ENCODE data around the gene SYT1.

SYT1 gene

DNA sequence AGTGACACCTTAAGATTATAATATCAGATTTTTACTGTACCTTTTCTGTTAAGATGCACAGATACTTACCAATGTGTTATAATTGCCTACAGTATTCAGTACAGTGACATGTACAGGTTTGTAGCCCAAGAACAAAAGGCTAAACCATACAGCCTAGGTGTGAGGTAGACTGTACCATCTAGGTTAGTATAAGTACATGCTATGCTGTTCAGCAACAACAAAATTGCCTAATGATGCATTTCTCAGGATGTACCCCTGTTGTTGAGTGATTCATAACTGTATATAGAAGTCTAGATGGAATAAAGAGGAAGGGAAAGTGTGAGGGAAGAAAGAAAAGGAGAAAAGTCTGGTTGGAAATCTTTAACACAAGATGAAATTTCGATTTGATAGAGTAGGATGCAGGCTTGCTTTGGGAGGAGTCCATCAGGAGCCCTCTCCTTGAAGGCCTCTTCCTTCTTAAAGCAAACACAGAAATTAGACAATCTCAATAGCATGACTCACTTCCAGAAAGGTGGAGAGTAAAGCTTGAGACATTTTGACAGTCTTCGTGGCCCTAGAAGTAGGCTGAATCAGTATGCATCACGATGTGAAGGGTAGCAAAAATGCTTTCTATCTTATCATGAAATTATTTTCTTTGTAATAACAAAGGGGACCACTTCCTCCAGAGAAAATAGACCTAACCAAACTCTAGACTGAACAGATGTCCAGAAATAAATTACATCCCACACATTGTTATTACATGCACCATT is 191.5 kb downstream of the SYT1 start:
- DNase-seq (ENCODE audit: low read depth in 4 of 4, low spot score in 1 of 4) = no peak

DNA sequence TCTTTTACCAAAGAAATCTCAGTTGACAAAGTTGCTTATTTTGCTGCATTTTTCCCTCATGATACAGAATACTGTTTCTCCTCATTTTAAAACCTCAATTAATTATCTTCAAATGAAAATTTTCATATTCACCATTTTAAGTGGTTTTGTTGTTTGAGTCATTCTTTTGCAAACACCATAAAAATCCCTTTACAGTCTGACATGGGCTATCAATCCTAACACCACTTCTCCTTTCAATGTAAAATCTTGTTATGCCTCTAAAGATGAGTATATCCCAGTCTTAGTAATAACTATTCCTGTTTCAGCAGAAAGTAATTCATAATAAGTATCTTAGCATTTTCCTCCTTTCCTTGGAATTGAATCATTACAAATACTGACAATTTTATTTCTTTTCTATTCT is 192.2 kb downstream of the SYT1 start:
- no peak for DNase-seq (ENCODE audit: low read depth in 4 of 4, low spot score in 1 of 4)

DNA sequence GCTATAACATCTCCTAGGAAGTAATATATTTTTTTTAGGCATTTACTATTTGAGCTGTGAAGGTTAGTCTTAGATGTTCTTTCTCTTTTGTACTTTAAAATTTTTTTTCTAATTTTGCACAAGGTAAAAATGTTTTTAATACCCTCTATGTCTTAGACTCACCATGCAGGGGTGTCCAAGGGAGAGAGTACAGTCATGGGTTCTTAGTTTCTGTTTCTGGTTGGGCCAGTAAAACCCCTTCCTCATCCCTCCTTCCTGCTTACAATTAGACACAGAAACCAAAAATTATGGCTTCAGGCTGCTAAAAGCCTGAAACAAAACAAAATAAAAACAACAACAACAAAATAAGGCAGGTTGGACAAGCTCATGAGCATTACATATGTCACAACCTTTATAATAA is 193.0 kb downstream of the SYT1 start:
- no peak for DNase-seq (ENCODE audit: low read depth in 4 of 4, low spot score in 1 of 4)

DNA sequence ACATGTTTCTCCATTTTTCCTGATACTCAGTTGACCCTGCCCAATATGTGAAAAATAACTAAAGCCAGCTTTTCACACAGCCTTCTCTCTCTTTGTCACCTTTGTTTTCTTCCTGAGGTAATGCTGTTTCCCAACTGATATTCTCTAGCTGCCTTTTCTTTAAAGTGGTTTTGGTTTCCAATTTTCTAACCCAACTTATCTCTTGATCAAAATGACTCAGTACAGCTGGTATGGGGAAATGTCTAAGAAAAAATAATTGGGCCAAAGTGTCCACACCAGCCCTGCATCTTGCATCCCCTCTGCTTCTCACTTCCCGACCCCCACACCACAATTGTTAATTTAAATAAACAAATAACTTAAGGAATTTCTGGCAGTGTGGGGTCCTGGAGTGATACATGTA is 193.8 kb downstream of the SYT1 start:
- DNase-seq (ENCODE audit: low read depth in 4 of 4, low spot score in 1 of 4) = no peak

DNA sequence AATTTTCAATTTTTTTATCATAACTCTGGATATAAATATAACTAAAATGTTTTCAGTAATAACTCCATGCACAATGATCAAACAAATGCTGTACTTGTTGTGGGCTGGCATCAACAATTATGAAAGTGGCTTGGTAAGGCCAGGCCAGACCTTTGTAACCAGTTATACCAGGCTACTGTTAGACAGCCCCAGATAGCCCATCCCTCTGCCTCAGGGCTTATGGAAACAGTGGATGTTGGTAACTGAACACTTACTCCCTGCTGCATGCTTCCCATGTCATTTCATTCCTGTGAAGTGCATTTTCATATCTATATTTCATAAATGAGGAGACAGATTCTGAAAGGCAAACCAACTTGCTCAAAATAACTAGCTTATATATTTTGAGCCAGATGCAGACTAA is 195.0 kb downstream of the SYT1 start:
- no peak for DNase-seq (ENCODE audit: low read depth in 4 of 4, low spot score in 1 of 4)

DNA sequence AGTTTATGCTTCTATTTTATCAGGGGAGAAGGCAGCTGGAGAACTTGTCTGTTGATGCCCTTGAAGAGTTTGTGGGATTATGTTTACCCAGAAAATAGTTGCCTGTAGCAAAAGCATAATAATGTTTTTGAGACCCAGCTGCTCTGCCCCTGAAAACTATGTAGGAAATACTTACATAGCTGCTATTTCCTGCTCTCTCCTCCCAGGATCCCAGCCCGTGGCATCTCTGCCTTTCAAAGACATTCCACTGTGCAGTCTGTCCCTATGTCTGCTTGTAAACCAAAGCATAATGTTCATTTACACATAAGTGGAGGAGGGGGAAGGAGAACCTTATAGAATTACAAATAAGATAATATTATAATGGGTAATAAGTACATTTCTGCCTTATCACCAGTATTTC is 198.7 kb downstream of the SYT1 start:
- DNase-seq (ENCODE audit: low read depth in 4 of 4, low spot score in 1 of 4) = no peak

DNA sequence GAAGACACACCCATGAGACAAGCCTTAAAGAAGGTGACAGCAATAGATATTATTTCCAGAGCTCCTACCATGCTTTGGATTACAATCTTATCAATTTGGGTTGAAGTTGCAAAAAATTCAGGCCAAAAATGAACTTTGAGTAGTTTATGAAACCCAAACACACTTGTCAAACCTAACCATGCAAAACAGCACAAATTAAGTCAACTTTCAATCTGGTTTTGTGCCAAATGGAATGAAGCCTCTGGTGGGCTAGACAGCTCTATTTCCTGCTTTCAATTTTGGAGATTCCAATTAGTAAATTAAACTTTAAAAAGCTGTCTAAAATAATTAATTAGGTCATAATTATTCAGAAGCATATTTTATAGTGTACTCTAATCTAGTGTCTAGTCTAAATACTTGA is 203.4 kb downstream of the SYT1 start:
- DNase-seq (ENCODE audit: low read depth in 4 of 4, low spot score in 1 of 4) = no peak

DNA sequence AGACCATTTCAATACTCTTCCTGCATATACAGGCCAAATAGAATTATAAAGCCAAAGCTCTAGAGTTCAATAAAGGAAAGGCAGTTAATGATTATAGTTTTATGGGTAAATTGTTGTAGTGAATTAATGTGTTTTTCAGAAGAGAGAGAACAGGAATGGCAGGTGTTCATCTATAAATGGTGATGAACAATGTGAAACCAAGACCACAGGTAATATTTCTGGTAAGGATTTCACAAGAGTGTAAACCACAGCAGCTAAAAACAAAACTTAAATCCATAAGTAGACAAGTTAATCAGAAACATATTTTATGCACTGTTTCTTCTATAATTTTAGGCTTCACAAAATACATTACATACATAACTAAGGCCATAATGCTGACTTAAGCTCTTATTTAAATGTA is 204.4 kb downstream of the SYT1 start:
- DNase-seq (ENCODE audit: low read depth in 4 of 4, low spot score in 1 of 4) = no peak

DNA sequence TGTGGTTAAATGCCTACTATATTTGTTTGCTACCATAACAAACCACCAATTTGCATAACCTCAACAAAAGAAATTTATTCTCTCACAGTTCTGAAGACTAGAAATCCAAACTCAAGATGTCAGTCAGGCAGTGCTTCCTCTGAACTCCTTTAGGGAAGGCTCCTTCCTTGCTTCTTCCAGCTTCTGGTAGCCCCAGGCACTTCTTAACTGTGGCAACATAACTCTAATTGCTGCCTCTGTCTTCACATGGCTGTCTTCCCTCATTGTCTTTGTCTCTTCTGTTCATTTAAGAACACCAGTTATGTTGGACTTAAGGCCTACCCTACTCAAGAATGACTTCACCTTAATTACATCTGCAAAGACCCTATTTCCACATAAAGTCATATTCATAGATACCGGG is 206.9 kb downstream of the SYT1 start:
- no peak for DNase-seq (ENCODE audit: low read depth in 4 of 4, low spot score in 1 of 4)

DNA sequence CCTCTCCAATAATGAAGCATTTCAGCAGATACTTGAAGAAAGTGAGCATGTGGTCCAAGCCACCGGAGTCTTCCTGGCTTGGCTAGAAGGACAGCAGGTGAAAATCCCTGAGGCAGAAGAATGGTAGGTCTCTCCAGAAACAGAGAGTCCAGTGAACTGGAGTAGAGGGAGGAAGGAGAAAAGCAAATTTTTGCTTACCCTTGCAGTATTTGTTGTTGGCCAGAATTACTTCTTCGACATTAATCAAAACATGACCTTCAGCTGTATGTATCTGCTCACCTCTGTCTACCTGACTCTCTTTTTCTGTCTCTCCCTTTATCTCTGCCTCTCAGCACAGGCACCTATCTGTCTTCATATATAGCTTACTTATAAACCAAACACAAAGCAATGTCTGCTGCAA is 208.9 kb downstream of the SYT1 start:
- no peak for DNase-seq (ENCODE audit: low read depth in 4 of 4, low spot score in 1 of 4)

DNA sequence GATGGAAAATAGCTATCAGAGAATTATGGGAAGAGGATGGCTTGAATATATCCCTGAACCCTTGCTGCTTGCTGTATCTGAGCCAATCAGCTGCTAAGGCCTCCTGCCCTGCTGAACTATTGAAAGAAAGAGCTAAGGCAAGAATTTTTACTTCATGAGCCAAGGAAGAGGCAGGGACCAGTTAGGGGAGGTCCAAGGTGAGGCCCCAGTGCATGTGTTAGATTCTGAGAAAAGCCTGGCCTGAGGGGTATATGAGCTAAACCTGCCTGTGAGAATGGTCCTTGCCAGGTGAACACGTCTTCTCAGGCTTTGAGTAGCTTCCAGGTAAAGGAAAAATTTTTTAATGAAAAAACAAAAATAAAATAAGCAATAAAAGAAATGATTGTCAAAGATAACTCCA is 218.0 kb downstream of the SYT1 start:
- DNase-seq (ENCODE audit: low read depth in 4 of 4, low spot score in 1 of 4) = no peak

DNA sequence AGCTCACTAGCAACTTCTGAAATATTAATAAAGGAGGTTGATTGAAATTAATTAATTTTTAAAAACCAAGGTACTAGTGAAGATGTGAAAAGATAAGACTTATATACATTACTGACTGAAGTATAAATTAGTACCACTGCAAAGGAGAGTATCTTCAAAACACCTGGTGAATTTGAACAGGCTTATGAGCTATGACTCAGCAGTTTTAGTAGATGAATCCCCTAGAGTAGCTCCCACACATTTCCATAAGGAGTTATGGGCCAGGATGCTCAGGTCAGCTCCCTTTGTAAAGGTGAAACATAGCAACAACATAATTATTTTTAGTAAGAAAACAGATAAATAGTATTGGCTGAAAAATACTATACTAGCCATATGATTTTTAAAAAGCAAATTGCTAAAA is 218.6 kb downstream of the SYT1 start:
- no peak for DNase-seq (ENCODE audit: low read depth in 4 of 4, low spot score in 1 of 4)

DNA sequence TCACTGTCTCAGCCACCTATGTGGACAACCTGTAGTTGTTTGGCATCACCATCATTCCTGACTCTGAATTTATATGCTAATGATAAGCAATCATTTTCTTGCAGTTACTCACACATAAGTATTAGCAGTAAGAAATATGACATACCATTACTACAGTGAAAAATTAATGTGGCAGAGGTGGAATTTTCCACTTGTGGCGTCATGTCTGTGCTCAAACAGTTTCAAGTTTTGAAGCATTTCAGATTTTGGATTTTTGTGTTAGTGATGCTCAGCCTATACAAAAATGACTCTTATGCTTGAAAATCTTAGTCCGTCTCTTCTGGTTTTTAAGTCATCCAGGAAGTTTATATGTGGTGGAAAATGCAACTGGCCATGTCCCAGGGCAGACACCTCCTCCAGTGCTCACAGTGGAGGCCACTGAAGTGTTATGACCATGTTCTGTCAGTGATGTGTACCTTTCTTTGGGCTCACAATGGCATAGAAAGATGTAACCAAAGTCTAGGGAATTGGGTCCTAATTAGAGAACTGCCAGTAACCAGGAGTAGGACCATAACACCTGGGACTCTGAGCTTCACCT is 220.6 kb downstream of the SYT1 start:
- DNase-seq (ENCODE audit: low read depth in 4 of 4, low spot score in 1 of 4) = no peak

DNA sequence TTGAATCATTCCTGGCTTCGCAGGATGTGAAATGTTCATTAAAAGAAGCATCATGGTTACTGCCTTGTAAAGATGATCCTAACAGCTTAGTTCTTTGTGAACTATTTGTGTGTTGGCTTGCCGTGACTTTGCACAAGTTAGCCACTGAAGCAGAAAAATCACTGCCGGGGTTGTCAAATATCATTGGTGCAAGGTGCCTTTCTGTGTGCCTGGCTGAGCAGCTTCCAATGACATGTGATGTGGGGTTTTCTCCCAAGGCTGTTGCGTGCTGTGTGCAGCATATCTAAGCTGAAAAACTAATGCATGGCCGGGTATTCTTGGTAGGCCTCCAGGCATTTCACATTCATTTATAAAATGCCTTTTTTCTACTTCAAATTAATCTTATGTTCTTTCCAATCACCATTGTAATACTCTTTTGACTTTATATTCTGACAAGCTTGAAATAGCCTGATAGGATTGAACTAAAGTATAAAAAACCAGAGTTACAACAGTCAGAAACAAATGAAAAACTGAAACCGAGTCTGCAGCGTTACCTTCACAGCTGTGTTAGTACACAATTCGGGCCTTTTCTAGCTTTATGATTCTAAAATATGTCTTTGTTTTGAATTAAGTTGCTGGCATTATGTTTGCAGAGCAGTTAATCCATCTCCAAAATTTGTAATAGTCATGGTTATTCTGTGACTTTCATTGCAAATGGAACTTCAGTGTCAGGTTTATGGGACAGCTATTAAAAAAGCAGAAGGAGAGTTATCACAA is 222.1 kb downstream of the SYT1 start:
- DNase-seq (ENCODE audit: low read depth in 4 of 4, low spot score in 1 of 4) = no peak

DNA sequence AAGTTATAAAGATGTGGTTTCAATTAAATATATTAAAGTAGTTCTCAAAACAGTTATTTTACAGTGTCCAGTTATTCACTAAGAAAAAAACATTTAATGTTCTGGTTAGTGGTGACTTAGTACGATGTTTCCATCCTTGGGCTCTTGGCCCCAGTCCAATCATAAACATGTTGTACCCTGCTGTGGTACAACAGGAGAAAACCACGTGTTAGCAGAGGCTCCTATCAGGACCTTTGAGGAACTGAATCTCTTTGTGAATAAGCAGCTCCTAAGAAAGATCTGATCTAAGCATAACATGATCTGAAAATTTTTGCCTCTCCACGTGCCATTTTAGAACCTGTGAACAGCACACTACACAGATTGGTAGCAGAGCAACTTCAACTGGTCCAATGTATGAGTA is 234.0 kb downstream of the SYT1 start:
- no peak for DNase-seq (ENCODE audit: low read depth in 4 of 4, low spot score in 1 of 4)

DNA sequence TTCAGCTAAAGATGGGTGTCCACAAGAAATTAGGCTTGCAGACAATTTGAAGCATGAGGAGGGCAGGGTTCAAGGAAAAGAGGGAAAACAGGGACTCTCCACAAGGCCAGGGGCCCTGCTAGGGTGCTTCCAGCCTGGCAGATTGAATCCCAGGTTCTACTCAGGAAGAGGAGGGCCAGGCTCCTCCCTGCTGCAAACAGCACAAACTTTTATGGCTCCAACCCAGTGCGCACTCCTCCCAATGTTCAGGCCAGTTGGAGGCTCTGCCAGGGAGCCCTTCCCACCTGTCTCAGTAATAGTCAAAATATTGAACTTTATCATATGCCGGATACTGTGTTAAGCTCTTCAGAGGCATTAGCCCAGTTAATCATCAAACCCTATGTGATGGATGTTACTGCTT is 244.4 kb downstream of the SYT1 start:
- no peak for DNase-seq (ENCODE audit: low read depth in 4 of 4, low spot score in 1 of 4)

DNA sequence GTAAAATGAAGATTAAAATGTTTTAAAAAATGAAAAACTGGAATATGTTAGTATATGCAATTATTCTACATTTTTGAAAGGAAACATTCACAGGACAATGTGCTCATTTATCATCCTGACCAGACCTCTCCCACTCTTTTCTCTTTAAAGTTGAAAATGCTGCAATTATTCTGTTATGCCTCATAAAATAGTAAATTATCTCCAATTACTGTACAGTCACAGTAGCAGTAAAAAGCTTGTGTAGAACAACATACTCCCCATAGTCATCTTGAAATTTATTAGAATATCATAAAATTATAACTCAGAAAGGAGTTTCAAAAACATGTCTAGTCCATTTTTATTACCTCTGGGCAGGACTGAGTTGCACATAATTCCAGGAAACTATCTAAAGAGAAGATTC is 250.3 kb downstream of the SYT1 start:
- no peak for DNase-seq (ENCODE audit: low read depth in 4 of 4, low spot score in 1 of 4)

DNA sequence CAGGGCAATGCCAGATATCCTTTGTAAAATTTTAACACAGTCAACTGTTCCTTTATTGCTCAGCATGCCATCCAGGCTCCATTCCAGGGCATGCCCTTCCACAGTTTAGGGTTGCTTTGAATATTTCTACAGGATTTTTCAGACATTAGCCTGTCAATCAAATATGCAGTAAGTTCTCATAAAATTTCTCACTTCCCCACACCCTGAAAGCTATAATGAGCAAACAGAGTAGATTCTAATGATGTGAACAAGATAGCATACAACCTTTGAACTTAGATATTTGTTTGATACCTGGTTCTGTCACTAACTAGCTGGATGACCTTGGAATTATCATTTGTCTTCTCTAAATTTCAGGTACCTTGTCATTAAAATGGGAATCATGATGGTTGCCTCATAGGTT is 251.2 kb downstream of the SYT1 start:
- DNase-seq (ENCODE audit: low read depth in 4 of 4, low spot score in 1 of 4) = no peak

DNA sequence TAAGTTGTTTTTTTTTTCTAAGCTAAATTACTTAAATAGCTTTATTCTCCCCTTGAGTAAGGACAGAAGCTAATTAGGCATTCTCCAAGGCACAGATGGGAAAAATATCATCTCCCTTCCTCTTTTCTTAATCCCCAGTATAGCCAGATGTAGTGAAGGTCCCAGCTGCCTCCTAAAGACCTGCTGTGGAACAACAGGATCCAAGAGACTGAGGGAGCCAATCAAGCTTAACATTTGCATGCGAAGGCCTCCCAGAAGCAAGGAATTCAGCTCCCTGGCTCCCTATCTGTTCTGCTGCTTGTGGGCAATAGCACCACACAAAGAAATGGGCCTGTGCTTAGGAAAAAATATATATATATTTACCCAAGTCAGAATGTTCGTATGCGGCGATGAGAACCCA is 255.2 kb downstream of the SYT1 start:
- no peak for DNase-seq (ENCODE audit: low read depth in 4 of 4, low spot score in 1 of 4)

DNA sequence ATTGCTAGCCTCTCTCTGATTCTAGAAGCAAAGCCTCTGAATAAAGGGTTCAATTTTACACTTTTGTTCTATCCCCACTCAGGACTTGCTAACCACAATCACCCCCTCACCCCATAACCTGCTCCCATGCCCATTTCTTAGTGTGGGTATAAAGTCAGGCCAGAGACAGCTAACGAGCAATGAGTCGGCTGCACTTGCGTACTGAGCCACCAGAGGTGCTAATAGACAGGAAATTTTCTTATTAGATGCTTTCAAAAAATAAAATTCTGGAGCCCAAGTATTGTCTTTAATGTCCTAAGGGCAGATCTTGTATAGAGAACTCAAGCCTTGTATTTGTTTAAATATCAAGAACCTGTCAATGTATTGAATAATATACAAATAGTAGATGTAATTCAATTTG is 256.9 kb downstream of the SYT1 start:
- DNase-seq (ENCODE audit: low read depth in 4 of 4, low spot score in 1 of 4) = no peak

DNA sequence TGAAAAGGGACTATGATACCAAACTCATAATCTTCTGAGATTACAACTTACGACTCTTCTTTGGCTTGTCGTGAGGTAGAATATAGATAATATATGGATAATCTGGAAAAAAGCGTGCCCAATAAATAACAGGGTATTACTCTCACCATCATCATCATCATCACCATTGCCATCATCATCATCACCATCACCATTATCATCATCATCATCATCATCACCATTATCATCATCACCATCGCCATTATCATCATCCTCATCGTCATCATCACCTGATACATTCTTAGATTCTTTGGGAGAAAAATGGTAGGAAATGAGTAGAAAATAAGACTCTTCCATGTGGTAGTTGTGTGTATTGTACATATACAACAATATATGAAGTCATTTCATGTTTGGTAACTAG is 259.8 kb downstream of the SYT1 start:
- DNase-seq (ENCODE audit: low read depth in 4 of 4, low spot score in 1 of 4) = no peak

DNA sequence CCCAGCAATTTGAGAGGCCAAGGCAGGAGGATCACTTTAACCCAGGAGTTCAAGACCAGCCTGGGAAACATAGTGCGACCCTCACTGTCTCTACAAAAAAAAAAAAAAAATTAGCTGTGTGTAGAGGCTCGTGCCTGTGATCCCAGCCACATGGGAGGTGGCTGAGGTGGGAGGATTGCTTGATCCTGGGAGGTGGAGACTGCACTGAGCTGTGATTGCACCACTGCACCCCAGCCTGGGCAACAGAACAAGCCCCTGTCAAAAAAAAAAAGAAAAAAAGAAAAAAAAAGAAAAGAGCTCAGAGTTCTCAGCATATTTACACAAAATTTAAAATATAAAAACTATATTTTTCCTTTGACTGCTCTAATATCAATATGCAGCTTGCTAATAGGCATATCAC is 260.8 kb downstream of the SYT1 start:
- no peak for DNase-seq (ENCODE audit: low read depth in 4 of 4, low spot score in 1 of 4)
